GM15510 (cell line): ENCODE data around the gene CHAF1B.

Source experiments
- POLR2A ChIP-seq: IDR thresholded peaks from 3 replicates; pipeline ENCODE4 v1.6.1; 2011; ENCODE audit warnings: borderline replicate concordance; ENCODE audit not compliant: insufficient read length; ENCODE audit errors: extremely low read depth

The CHAF1B gene

GRCh38 chr21:36379251-36379650, 5.9 kb upstream of the CHAF1B start:
- no peak for TF ChIP-seq POLR2A

DNA sequence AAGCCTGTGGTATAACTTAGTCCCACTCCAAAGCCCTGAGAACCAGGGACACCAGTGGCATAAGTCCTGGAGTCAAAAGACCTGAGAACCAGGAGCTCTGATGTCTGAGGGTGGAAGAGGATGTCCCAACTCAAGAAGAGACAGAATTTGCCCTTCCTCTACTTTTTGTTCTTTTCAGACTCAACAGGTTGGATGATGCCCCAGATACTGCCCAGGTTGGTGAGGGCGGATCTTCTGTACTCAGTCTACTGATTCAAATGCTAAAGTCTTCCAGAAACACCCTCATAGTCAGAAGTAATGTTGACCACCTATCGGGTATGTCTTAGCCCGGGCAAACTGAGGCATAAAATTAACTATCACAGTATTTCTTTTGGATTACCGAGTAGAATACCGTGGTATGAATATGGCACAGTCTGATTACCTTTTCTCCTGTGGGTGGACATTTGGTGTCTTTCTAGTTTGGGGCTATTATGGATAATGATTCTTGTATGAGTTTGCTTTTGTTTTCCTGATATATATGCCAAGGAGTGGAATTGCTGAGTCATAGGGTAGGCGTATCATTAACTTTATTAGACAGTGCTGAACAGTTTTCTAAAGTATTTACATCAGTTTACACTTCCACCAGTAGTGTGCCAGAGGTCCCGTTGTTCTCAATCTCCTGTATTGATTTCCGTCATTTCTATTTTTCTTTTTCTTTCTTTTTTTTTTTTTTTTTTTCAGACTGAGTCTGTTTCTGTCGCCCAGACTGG, 3.2 kb upstream of the CHAF1B start:
- TF ChIP-seq POLR2A, result no peak

GRCh38 chr21:36384885-36385232, 333 bp upstream of the CHAF1B start:
- TF ChIP-seq POLR2A, result no peak

DNA sequence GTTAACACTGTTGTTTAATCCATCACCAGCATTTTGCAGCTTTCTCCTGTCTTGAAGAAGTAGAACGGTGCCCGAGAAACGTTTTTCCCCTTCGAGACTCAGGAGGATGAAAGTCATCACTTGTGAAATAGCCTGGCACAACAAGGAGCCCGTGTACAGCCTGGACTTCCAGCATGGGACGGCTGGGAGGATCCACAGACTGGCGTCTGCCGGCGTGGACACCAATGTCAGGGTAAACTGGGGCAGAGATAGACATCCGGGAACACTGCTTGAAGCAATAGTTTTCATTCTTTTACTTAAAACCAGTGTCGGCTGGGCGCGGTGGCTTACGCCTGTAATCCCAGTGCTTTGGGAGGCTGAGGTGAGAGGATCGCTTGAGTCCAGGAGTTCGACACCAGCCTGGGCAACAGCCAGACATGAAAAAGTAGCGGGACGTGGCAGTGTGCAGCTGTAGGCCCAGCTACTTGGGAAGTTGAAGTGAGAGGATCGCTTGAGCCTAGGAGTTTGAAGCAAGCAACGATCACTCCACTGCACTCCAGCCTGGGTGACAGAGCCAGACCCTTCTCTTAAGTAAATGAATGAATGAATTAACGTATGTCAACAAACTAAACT, 945 bp downstream of the CHAF1B start:
- TF ChIP-seq POLR2A, result no peak

DNA sequence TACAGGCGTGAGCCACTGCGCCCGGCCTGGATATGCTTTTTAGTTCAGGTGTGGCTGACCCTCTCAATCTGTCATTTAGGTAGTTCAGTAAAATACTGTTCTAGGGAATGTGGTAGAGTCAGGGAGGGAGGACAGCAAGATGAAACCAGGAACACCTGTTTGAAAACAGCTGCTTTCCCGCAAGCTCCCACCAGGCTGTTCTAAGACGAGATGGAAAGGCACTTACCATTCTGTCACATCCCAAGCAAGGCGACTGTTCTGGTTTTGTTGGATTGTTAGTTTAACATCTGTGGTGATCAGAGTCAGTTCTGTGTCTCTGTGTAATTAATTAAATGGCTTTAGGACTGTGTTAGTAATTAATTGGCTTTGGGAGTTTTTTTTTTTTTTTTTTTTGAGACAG, 2.9 kb downstream of the CHAF1B start:
- no peak for TF ChIP-seq POLR2A

- no peak for TF ChIP-seq POLR2A
Measured at GRCh38 chr21:36388835-36389234, 3.6 kb downstream of the CHAF1B start.

GRCh38 chr21:36395353-36396111, 10.3 kb downstream of the CHAF1B start:
- TF ChIP-seq POLR2A, result no peak

- no peak for TF ChIP-seq POLR2A
Measured at GRCh38 chr21:36396325-36396724, 11.1 kb downstream of the CHAF1B start.

- no peak for TF ChIP-seq POLR2A
Measured at GRCh38 chr21:36396971-36397370, 11.8 kb downstream of the CHAF1B start.

DNA sequence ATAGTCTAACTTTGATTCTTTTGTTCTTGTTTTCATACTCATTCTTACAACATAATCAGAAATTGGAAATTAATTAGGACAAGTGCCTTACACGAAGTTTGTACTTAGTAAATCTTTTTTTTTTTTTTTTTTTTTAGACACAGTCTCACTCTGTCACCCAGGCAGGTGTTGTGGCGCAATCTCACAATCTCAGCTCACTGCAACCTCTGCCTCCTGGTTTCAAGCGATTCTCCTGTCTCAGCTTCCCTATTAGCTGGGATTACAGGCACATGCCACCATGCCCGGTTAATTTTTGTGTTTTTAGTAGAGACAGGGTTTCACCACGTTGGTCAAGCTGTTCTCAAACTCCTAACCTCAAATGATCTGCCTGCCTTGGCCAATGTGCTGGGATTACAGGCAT, 12.4 kb downstream of the CHAF1B start:
- TF ChIP-seq POLR2A, result no peak

- TF ChIP-seq POLR2A, result no peak
Measured at GRCh38 chr21:36400719-36401118, 15.5 kb downstream of the CHAF1B start.

DNA sequence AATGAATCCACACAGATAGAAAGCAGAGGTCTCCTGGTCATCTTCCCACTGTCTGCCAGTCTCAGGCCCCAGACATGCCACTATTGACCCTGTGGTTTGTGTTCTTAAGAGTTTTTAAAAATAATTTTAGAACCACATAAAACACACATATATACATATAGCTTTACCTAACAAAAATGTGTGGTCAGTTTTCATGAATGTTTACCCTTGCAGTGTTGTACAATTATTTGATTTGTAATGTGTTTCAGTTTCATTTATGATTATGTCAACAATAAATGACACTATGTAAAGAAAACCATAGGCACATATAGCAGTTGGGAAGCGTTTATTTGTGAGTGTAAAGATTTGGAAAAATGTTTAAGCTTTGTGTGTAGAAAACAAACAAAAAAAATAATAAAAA, 17.1 kb downstream of the CHAF1B start:
- no peak for TF ChIP-seq POLR2A

GRCh38 chr21:36403713-36404112, 18.5 kb downstream of the CHAF1B start:
- no peak for TF ChIP-seq POLR2A

GRCh38 chr21:36408568-36408967, 23.4 kb downstream of the CHAF1B start:
- TF ChIP-seq POLR2A, result no peak

- no peak for TF ChIP-seq POLR2A
Measured at GRCh38 chr21:36411301-36411700, 26.1 kb downstream of the CHAF1B start.

DNA sequence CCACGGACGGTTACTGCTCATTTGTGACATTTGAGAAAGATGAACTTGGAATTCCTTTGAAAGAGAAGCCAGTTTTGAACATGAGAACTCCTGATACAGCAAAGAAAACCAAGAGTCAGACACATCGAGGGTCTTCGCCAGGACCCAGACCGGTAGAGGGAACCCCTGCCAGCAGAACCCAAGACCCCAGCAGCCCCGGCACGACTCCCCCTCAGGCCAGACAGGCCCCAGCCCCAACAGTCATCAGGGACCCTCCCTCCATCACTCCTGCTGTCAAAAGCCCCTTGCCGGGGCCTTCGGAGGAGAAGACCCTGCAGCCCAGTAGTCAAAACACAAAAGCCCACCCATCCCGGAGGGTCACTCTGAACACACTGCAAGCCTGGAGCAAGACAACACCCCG, 27.7 kb downstream of the CHAF1B start:
- no peak for TF ChIP-seq POLR2A
